Right lobe of liver (tissue), 6 donors: ENCODE measurements around the gene DSCAM. TPM values are rescaled to one million over a fixed set of nuclear protein-coding genes. Genes with fewer than 3 reads are reported as not detected.
A peak's percentile ranks its signal among the peaks of the same experiment; 100 is the strongest.
"Not testable (repeated sequence)": the region's sequence is repeated elsewhere in the genome, so short reads cannot be mapped to it uniquely, and the experiment has no call there.

Source experiments
- ATAC-seq, 4 donors: fragments of 200-7000 bp; cut with Tn5 transposase; one replicate each; pipeline ENCODE4 v1.9.1; 2020; ENCODE audit warnings: mild to moderate bottlenecking in 4 of 4, moderate library complexity in 4 of 4
- DNase-seq, 3 donors: peaks; one replicate each; pipeline ENCODE4 v3.0.0-alpha.2; 2020
- H3K27ac ChIP-seq, 3 donors: fragments of 200-600 bp; one replicate each; pipeline ENCODE4 v1.8.0; 2022
- H3K27me3 ChIP-seq, 2 donors: fragments of 200-600 bp; one replicate each; pipeline ENCODE4 v1.8.0; 2022
- H3K36me3 ChIP-seq, 4 donors: fragments of 200-600 bp; sonication (generic) in 1 of 4; one replicate each; pipeline versions ENCODE4 v1.5.1 to v1.8.0; 2017 to 2022; ENCODE audit warnings: control low read depth in 1 of 4
- H3K4me1 ChIP-seq, 4 donors: fragments of 200-600 bp; sonication (generic) in 1 of 4; one replicate each; pipeline versions ENCODE4 v1.5.1 to v1.8.0; 2017 to 2022; ENCODE audit warnings: control low read depth in 1 of 4
- H3K4me3 ChIP-seq, 3 donors: fragments of 200-600 bp; one replicate each; pipeline ENCODE4 v1.8.0; 2022
- H3K9me3 ChIP-seq, 4 donors: fragments of 200-600 bp; sonication (generic) in 1 of 4; one replicate each; pipeline versions ENCODE4 v1.5.1 to v1.8.0; 2017 to 2022; ENCODE audit warnings: control low read depth in 1 of 4
- POLR2A ChIP-seq: fragments of 450-650 bp; IDR thresholded peaks from one replicate; pipeline ENCODE4 v1.6.1; 2017; ENCODE audit warnings: antibody characterized with exemption, mild to moderate bottlenecking
- WGBS: methylation state at CpG from one replicate; pipeline ENCODE4 v1.1.6; 2018; ENCODE audit warnings: low coverage, low lambda C conversion rate; ENCODE audit not compliant: insufficient coverage; ENCODE audit errors: missing lambda C conversion rate; 5-methylcytosine and 5-hydroxymethylcytosine counted together
- intact Hi-C, 2 donors: fragments of 100-400 bp; cut with DNase I; formaldehyde crosslinking; loops; one replicate each; pipeline versions ENCODE4 v1.11.2 to v1.14.1; 2022
- long read RNA-seq: library from polyadenylated mRNA; unstranded; transcript quantifications from one replicate; pipeline ENCODE4 v2.0.0, GENCODE V29; 2019
- total RNA-seq, 6 experiments: library from RNA; depleted of rRNA in 2 of 6; stranded (reverse); fragments of >200 nt in 2 of 6; fragmentation: NEBNext Ultra II Directional in 3 of 6; extraction: Animal tissue kit (Norgen Biotek cat#: 25700) in 3 of 6; gene quantifications; one replicate each; pipeline versions ENCODE4 v1.1.0 to v1.2.4, GENCODE V29; 2016 to 2023
- TF ChIP-seq, protein P1 (sequence below), 4 donors: fragments of 200-600 bp in 3 of 4; fragments of 450-650 bp in 1 of 4; IDR thresholded peaks; one replicate each; pipeline versions ENCODE4 v1.5.1 to v1.8.0; 2016 to 2022; ENCODE audit warnings: antibody characterized with exemption in 4 of 4, mild to moderate bottlenecking in 2 of 4
- donor health status: DM: no; HTN: yes; CAD: no.
- donor health status: DM: no; HTN: no; CAD: no.
- donor health status: DM: no; HTN: no; CAD: no.
- donor health status: DM: no; HTN: yes; CAD: no.
- donor health status: DM: no; HTN: yes; CAD: no.

The DSCAM gene, protein sequence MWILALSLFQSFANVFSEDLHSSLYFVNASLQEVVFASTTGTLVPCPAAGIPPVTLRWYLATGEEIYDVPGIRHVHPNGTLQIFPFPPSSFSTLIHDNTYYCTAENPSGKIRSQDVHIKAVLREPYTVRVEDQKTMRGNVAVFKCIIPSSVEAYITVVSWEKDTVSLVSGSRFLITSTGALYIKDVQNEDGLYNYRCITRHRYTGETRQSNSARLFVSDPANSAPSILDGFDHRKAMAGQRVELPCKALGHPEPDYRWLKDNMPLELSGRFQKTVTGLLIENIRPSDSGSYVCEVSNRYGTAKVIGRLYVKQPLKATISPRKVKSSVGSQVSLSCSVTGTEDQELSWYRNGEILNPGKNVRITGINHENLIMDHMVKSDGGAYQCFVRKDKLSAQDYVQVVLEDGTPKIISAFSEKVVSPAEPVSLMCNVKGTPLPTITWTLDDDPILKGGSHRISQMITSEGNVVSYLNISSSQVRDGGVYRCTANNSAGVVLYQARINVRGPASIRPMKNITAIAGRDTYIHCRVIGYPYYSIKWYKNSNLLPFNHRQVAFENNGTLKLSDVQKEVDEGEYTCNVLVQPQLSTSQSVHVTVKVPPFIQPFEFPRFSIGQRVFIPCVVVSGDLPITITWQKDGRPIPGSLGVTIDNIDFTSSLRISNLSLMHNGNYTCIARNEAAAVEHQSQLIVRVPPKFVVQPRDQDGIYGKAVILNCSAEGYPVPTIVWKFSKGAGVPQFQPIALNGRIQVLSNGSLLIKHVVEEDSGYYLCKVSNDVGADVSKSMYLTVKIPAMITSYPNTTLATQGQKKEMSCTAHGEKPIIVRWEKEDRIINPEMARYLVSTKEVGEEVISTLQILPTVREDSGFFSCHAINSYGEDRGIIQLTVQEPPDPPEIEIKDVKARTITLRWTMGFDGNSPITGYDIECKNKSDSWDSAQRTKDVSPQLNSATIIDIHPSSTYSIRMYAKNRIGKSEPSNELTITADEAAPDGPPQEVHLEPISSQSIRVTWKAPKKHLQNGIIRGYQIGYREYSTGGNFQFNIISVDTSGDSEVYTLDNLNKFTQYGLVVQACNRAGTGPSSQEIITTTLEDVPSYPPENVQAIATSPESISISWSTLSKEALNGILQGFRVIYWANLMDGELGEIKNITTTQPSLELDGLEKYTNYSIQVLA (N-terminal part only)
- total RNA-seq, result under 1 TPM in 4 of 6 experiments, not detected in 2; 0.04 to 0.16 (median 0.06) TPM
- long read RNA-seq, result 0 reads

DNA sequence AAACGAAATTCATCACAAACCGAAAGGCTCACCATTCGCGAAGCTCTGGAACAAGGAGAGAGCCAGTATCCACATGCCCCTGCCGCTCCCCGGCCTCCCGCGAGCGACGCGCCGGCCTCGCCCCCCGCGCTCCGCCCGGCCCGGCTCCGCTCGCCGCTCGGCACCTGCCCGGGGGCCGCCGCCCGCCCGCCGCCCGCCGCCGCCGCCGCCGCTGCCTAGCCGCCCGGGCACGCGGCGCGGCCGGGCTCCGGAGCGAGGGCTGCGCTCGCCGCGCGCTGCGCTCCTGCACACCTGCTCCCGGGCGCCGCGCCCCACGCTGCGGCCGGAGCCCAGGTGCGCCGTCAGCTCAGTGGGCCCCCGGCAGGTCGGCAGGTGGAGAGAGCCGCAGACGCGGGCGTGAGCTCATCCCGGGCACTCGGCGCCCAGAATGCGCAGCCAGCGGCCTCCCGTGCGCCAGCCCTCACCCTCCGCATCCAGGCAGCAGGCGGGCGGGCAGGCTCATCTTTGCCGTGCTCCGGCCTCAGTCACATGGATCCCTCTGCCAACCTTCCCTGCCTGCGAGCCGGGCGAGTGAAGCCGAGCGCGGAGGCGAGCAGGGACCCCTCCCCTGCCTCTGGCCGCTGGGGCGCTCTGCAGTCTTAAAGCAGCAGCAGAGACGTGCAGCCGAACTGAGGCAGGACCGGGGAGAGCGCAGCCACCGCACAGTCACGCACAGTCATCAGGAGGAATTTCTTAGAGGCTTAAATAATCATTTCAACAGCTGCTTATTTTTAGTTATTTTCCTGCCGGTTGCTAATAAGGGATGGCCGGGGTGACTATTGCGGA is at the start of gene DSCAM:
TSS of gene DSCAM (minus strand) at position 572 of the 825 bp plus-strand sequence. CDS start at position 75, 497 bp downstream.
- Histone ChIP-seq H3K4me3 (no peak within 1 kb of the TSS), H3K27ac (no peak within 1 kb of the TSS), H3K36me3 (no peaks in the 10 kb centered on the region), H3K9me3 (no peaks in the 10 kb centered on the region), H3K27me3 (peaks cover 0 to 9% of the 10 kb centered on the region in 2 donors), H3K4me1 (no peaks in the 10 kb centered on the region)
- intact Hi-C loops, result no loop called here
- TF ChIP-seq POLR2A, result no peak
- TF ChIP-seq, protein P1, sequence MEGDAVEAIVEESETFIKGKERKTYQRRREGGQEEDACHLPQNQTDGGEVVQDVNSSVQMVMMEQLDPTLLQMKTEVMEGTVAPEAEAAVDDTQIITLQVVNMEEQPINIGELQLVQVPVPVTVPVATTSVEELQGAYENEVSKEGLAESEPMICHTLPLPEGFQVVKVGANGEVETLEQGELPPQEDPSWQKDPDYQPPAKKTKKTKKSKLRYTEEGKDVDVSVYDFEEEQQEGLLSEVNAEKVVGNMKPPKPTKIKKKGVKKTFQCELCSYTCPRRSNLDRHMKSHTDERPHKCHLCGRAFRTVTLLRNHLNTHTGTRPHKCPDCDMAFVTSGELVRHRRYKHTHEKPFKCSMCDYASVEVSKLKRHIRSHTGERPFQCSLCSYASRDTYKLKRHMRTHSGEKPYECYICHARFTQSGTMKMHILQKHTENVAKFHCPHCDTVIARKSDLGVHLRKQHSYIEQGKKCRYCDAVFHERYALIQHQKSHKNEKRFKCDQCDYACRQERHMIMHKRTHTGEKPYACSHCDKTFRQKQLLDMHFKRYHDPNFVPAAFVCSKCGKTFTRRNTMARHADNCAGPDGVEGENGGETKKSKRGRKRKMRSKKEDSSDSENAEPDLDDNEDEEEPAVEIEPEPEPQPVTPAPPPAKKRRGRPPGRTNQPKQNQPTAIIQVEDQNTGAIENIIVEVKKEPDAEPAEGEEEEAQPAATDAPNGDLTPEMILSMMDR (IDR thresholded peaks at IDR 0.05), result no peak
- WGBS, result 22% methylated on average over 16 of the region's 94 CpGs
- DNase-seq (no peak), ATAC-seq (peak in 1 of 4 donors; percentile 13)

DNA sequence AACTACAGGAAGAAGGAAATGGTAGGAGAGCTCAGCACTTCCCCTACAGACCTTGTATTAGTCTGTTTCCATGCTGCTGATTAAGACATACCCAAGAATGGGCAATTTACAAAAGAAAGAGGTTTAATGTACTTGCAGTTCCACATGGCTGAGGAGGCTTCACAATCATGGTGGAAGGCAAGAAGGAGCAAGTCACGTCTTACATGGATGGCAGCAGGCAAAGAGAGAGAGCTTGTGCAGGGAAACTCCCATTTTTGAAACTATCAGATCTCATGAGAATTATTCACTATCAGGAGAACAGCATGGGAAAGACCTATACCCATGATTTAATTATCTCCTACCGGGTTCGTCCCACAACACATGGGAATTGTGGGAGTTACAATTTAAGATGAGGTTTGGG is 48.7 kb upstream of the DSCAM start:
- H3K4me3 ChIP-seq, ATAC-seq, H3K9me3 ChIP-seq, intact Hi-C loops, H3K27ac ChIP-seq, H3K4me1 ChIP-seq, H3K27me3 ChIP-seq, DNase-seq, H3K36me3 ChIP-seq: not testable (repeated sequence)
- 63% methylated on average over 3 of the region's 3 CpGs for WGBS

DNA sequence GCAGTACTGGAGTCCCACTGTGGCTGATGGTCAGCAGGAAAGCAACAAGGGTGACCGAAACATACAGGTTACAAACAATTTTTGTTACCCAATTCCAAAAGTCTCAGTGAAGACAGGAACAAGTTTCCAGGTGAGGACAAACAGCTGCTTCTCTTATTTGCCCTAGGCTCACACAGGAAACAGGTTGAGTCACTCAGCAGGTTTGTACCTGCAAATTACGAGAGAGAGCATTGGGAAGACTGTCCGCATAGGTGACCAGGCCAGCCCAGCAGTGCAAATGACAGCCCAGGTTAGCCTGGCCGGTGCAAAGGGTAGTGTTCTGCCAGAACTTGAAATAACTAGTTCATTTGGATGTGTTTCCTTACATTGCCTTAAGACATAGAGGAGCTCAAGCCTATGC is 40.0 kb upstream of the DSCAM start:
- Histone ChIP-seq H3K9me3 (no peaks in the 10 kb centered on the region), H3K4me1 (no peaks in the 10 kb centered on the region), H3K27me3 (no peaks in the 10 kb centered on the region), H3K27ac (no peak overlapping the region), H3K36me3 (no peaks in the 10 kb centered on the region), H3K4me3 (no peak overlapping the region)
- TF ChIP-seq POLR2A, result no peak
- TF ChIP-seq, protein P1 (IDR thresholded peaks at IDR 0.05), result no peak
- intact Hi-C loops, result no loop called here
- DNase-seq, result no peak
- 36% methylated on average over 4 of the region's 4 CpGs for WGBS
- ATAC-seq, result no peak

DNA sequence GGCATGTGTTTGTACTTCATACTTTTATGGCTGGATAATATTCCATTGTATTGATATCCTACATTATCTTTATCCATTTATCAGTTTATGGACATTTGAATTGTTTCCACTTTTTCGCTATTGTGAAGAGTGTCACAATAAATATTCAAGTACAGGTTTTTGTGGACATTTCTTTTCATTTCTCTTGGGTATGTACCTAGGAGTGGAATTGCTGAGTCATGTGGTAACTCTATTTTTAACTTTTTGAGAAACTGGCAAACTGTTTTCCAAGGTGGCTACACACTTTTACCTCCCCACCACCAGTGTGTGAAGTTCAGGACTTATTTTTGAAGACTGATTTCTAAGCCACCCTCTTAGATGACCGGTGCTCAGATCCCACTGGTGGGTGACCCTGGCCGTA is 39.0 kb upstream of the DSCAM start:
- Histone ChIP-seq H3K4me3 (no peak overlapping the region), H3K27ac (no peak overlapping the region), H3K27me3 (no peaks in the 10 kb centered on the region), H3K9me3 (no peaks in the 10 kb centered on the region), H3K36me3 (no peaks in the 10 kb centered on the region), H3K4me1 (no peaks in the 10 kb centered on the region)
- intact Hi-C loops, result no loop called here
- TF ChIP-seq POLR2A, result no peak
- TF ChIP-seq, protein P1 (IDR thresholded peaks at IDR 0.05), result no peak
- DNase-seq (no peak), ATAC-seq (no peak)
- 86% methylated on average over 3 of the region's 3 CpGs for WGBS
